Measurements from ENCODE around the gene GGT7. TPM values are rescaled to one million over a fixed set of nuclear protein-coding genes. Genes with fewer than 3 reads are reported as not detected.

GGT7 gene
- 22.6 TPM for total RNA-seq

GRCh38 chr20:34872622-34873224 lies at the start of gene GGT7:
Gene GGT7, minus strand, starts transcription at chr20:34872856. Its CDS starts 41 bp downstream, at chr20:34872815.

GRCh38 chr20:34876406-34877282 lies 4.0 kb upstream of the GGT7 start, which contains the start of gene ACSS2:
Gene ACSS2, plus strand, starts transcription at chr20:34876612. Its CDS starts 34 bp downstream, at chr20:34876646.

GRCh38 chr20:34825530-34826362 lies 46.9 kb downstream of the GGT7 start, which contains the start of gene NCOA6:
Gene NCOA6, minus strand, starts transcription at chr20:34825651. Its CDS starts 43,296 bp downstream, at chr20:34782355.

Other genes with a start within 250 kb of the GGT7 start
- 22.8 TPM for gene PIGU, start 195.8 kb downstream of the GGT7 start, total RNA-seq
- gene TP53INP2, start 168.5 kb downstream of the GGT7 start, total RNA-seq, result 8.5 TPM
- gene NCOA6, start 47.2 kb downstream of the GGT7 start, total RNA-seq, result 39.2 TPM
- gene ACSS2, start 3.8 kb upstream of the GGT7 start, total RNA-seq, result 16.4 TPM
- 35.3 TPM for gene GSS, start 83.0 kb upstream of the GGT7 start, total RNA-seq
- gene MYH7B, start 83.0 kb upstream of the GGT7 start, total RNA-seq, result 0.46 TPM
- gene TRPC4AP, start 220.0 kb upstream of the GGT7 start, total RNA-seq, result 76.1 TPM